Stimulated activated CD4-positive, alpha-beta T cell treated with anti-CD3 and anti-CD28 coated beads, TNF-alpha, amount 100 ng/mL, for 4 hours (primary cell): ENCODE results near the gene AQP12B.
"Not testable (repeated sequence)": the region's sequence is repeated elsewhere in the genome, so short reads cannot be mapped to it uniquely, and the experiment has no call there.

Experiments used
- DNase-seq, 3 experiments: peaks; one replicate each; pipeline ENCODE4 v3.0.0-alpha.2; 2020; ENCODE audit warnings: low read depth in 3 of 3

Gene AQP12B

DNA sequence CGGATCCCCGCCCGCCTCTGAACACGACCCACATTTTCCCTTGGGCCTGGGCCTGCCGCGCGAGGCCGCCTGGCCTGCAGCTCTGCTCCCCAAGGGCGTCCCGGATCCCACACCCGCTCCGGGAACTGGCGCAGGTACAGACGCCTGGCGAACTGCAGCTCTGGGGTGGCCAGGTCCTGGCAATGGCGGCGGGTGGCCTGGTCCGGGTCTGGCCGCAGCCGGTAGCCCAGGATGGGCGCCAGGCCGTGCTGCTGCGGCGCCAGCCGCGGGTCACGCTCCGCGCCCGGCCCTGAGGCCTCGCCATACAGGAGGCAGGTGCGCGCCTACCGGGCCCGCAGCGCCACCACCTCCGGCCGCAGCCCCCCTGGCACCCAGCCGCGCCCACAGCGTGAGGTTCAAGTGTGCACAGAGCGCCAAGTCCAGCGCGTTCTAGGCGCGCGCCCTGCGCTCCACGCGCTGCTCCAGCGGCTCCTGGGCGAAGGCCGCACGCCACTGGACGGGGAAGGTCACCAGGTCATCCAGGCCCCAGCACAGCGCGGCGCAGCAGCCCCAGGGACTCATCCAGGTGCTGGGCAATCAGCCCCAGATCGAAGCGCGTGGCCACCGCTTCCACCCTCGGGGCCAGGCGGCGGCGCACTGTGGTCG is 18.5 kb upstream of the AQP12B start:
- no peak for DNase-seq

DNA sequence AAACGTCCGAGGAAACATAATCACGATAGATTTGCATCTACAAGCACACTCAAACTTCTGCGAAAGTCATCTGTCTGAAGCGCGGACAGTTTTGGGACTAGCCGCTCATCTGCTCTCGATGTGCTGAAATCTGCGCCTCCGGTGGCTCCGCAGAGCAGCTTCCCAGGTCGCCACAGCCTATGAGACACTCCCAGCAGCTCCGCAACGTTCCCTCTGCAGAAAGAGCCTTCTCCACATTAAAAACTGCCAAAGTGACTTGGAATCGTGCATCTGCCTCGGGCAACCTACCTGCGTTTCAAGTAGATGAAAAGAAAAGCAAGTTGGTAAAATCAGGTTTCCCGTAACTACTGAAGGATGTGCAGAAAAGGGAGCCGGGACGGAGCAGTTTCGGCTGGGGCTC is 17.9 kb upstream of the AQP12B start:
- DNase-seq = not testable (repeated sequence)

DNA sequence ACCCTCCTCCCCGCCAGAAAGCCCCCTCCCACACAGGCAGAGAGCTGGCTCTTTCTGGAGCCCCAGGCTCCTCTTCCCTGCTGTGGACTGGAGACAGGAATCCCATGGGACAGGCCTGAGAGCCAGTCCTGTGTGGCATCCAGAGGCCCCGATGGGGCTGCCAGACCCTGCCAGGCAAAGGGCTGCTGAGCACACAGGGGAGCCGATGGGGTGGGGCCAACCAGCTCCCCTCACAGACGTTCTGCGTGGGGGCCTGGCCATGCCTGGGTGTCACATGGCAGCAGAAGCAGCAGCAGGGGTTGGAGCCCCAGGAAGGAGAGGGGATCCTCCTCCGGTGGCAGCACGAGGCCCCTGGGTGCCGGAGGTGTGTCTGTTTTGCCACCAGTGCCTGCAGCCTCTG is 17.1 kb upstream of the AQP12B start:
- not testable (repeated sequence) for DNase-seq

DNA sequence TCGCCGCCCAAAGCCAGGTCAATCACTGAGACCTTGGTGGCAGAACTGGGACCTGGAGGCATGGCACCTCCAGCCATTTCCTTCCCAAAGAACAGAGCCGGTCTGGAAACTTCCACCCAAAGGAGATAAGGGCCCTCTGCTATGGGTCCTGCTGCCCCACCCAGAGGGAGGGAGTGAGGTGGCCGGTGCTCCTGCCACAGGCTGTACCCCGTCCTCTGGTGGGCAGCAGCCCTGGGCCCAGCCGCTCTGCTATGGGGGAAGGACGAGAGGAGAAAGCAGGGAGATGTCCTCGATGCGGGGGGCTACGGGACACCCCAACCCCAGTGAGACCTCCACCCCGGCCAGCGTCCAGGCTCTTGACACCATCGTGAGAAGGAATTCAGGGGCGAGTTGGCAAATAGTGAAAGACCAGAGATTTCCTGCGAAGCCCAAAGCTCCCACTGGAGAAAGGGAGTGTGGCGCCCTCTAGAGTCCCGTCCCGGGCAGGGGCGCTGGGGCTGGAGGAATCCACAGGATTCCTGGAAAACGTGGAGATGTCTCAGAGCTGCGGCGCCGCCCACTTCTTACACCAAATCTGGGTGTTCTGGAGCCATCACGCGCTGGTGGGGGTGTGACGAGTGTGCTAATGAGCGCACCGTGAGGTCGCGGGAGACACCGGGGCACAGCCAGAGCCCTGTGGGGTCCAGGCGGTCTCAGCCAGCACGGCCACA is 16.3 kb upstream of the AQP12B start:
- DNase-seq = not testable (repeated sequence)

DNA sequence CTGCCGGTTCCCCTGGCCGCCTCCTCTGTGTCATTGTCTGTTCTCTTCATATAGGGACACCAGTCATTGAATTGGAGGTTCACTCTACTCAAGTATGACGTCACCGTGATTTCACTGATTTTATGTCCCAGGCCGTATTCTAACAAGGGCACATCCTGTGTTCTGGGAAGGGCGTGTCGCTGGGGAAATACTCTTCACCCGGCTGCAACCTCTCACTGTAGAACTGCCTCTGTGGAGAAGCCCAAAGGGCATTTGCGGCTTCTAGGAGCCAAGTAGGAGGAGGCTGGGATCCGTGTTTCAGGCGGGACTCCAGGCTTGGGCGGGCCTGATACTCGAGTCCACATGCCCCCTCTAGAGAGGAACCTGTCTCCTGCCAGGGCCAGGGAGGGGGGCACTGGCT is 13.8 kb upstream of the AQP12B start:
- DNase-seq = not testable (repeated sequence)

DNA sequence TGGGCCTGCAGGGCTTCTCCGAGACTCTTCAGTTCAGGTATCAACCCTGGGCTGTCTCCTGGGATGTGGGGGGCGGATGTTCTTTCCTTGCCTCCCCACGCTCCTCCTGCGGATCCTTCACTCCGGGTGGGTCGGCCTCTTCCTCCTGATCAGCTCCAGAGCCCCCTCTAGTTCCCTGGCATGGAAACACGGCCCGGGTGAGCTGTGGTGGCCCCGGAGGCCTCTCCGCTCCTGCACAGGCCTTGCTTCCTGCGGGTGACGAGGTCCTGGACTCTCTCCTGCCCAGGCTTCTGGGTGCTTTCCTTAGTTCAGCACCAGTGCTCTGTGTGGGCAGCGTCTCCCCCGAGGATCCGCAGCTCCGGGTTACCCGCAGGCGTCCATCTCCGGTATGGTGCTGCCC is 12.9 kb upstream of the AQP12B start:
- DNase-seq = not testable (repeated sequence)

GRCh38 chr2:240694304-240694703 is 11.6 kb upstream of the AQP12B start:
- not testable (repeated sequence) for DNase-seq

GRCh38 chr2:240692583-240693561 is 10.2 kb upstream of the AQP12B start:
- not testable (repeated sequence) for DNase-seq

- not testable (repeated sequence) for DNase-seq
Observed at GRCh38 chr2:240691631-240692420, 9.1 kb upstream of the AQP12B start, which contains the start of gene AQP12A. Gene AQP12A (plus strand): TSS chr2:240691866. CDS start chr2:240691914, 48 bp downstream.

DNA sequence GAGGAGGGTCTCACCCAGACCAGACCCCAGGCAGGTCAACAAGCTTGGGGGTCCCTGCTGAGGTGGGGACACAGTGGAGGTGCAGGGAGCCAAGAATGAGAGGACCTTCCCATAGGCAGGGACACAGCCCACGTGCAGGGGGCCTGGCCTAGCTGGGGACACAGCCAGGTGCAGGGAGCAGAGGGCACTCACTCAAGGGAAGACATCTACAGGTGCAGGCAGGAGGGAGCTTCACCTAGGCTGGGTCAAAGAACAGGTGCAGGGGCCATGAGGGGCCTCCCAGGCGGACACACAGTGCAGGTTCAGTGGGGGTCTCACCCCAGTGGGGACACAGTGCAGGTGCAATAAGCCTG is 8.4 kb upstream of the AQP12B start:
- not testable (repeated sequence) for DNase-seq

- DNase-seq = not testable (repeated sequence)
Observed at GRCh38 chr2:240690421-240691074, 7.9 kb upstream of the AQP12B start.

GRCh38 chr2:240689975-240690374 is 7.3 kb upstream of the AQP12B start:
- no peak for DNase-seq

GRCh38 chr2:240688553-240688919 is 5.9 kb upstream of the AQP12B start:
- DNase-seq = no peak

DNA sequence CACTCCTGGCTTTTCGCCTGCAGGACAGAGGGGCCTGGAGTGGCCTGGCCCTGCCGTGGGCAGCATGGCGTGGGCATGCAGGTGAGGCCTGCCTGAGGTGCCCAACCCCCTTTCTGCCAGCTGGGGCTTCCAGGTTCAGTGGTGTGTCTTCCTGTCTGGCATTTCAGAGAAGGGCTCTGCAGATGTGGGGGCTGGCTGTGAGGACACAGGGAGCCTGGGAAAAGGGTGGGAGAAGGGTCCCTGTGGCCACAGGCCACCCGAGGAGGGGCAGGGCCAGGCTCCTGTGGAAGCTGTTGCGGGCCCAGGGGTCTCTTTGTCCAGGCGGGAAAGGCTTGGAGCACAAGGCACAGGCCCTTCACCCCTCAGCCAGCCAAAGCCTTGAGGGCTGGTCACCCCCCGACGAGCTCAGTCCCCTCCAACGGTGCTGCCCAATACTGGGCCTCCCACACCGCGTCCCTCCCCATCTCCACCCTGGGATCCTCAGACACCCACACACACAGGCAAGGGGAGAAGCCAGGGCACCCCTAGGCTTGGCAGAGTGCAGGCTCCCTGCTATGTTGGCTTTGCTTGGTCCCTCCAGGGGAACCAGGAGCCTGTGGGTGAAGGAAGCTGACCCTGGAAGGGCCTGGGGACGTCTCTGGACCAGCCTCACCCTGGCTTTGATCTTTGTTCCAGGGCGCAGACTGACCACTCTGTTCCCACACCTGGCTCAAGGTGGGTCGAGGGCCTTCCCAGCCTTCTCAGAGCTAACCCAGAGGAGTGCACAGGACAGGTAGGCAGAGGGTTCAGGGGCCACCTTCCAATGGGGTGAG is 5.3 kb upstream of the AQP12B start:
- no peak for DNase-seq

- DNase-seq = no peak
Observed at GRCh38 chr2:240687045-240687740, 4.5 kb upstream of the AQP12B start.

GRCh38 chr2:240686460-240686859 is 3.8 kb upstream of the AQP12B start:
- no peak for DNase-seq

- DNase-seq = no peak
Observed at GRCh38 chr2:240685771-240686371, 3.2 kb upstream of the AQP12B start.

DNA sequence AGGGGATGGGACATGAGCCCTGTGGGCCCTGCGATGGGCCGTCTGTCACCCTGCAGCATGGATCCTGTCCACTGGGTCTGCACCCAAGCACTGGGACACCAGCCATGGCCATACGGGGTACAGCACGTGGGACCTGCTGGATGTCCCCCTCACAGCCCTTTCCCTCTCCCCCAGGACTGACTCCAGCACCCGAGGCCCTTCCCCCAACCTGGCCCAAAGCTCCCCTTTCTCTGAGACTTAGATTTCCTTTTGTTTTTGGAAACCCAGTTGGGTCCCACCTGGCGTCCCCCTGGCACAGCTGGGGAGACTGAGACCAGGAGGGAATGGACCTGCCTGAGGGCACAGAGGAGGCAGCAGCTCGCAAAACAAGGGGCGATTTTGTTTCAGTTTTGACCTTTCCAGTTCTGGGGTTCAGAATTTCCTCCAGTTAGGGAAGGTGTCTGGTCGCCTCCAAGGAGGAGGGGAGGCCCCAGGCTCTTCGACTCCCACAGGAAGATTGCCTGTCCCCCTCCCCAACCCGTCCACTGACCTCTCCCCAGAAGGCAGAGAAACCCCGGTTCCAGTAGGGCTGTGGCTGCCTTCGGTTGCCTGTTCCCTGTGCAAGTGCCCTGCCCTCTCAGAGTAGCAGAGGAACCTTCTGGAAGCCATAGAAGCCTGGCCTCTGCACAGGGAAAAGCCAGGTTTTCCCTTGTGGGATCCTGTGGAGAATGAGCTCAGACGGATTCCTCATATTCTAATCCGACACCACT is 1.5 kb upstream of the AQP12B start:
- DNase-seq = not testable (repeated sequence)
